ENCODE data around the gene KPRP. TPM values are rescaled to one million over a fixed set of nuclear protein-coding genes. Genes with fewer than 3 reads are reported as not detected.

KPRP gene
- total RNA-seq, 1 donor from 2014 or later, result not detected

- TF ChIP-seq CTCF (IDR thresholded peaks at IDR 0.05; ENCODE audit: insufficient read depth, low read length, poor library complexity, severe bottlenecking), result no peak
- no peak overlapping the region for H3K4me3 ChIP-seq (ENCODE audit: low read depth, low read length)
- no peaks in the 10 kb centered on the region for H3K27me3 ChIP-seq (ENCODE audit: control insufficient read depth, insufficient read depth, low read length)
- DNase-seq (ENCODE audit: low read depth), result no peak
- H3K36me3 ChIP-seq (ENCODE audit: control insufficient read depth, insufficient read depth, low read length), result no peaks in the 10 kb centered on the region
Measured at GRCh38 chr1:152737997-152738396, 19.8 kb upstream of the KPRP start.

GRCh38 chr1:152739841-152740240 is 18.0 kb upstream of the KPRP start:
- H3K36me3 ChIP-seq (ENCODE audit: control insufficient read depth, insufficient read depth, low read length), result no peaks in the 10 kb centered on the region
- no peaks in the 10 kb centered on the region for H3K27me3 ChIP-seq (ENCODE audit: control insufficient read depth, insufficient read depth, low read length)
- TF ChIP-seq CTCF (IDR thresholded peaks at IDR 0.05; ENCODE audit: insufficient read depth, low read length, poor library complexity, severe bottlenecking), result no peak
- no peak overlapping the region for H3K4me3 ChIP-seq (ENCODE audit: low read depth, low read length)
- no peak for DNase-seq (ENCODE audit: low read depth)

- no peak for DNase-seq (ENCODE audit: low read depth)
- TF ChIP-seq CTCF (IDR thresholded peaks at IDR 0.05; ENCODE audit: insufficient read depth, low read length, poor library complexity, severe bottlenecking), result no peak
- Histone ChIP-seq H3K4me3 (ENCODE audit: low read depth, low read length) (no peak overlapping the region), H3K27me3 (ENCODE audit: control insufficient read depth, insufficient read depth, low read length) (peaks cover 2% of the 10 kb centered on the region), H3K36me3 (ENCODE audit: control insufficient read depth, insufficient read depth, low read length) (no peaks in the 10 kb centered on the region)
Measured at GRCh38 chr1:152741656-152742055, 16.2 kb upstream of the KPRP start.

- no peak for DNase-seq (ENCODE audit: low read depth)
- Histone ChIP-seq H3K27me3 (ENCODE audit: control insufficient read depth, insufficient read depth, low read length) (peaks cover 2% of the 10 kb centered on the region), H3K36me3 (ENCODE audit: control insufficient read depth, insufficient read depth, low read length) (no peaks in the 10 kb centered on the region), H3K4me3 (ENCODE audit: low read depth, low read length) (no peak overlapping the region)
- TF ChIP-seq CTCF (IDR thresholded peaks at IDR 0.05; ENCODE audit: insufficient read depth, low read length, poor library complexity, severe bottlenecking), result no peak
Measured at GRCh38 chr1:152743371-152744145, 14.3 kb upstream of the KPRP start.

- TF ChIP-seq CTCF (IDR thresholded peaks at IDR 0.05; ENCODE audit: insufficient read depth, low read length, poor library complexity, severe bottlenecking), result no peak
- Histone ChIP-seq H3K4me3 (ENCODE audit: low read depth, low read length) (no peak overlapping the region), H3K27me3 (ENCODE audit: control insufficient read depth, insufficient read depth, low read length) (peaks cover 2% of the 10 kb centered on the region), H3K36me3 (ENCODE audit: control insufficient read depth, insufficient read depth, low read length) (no peaks in the 10 kb centered on the region)
- no peak for DNase-seq (ENCODE audit: low read depth)
Measured at GRCh38 chr1:152745289-152745704, 12.5 kb upstream of the KPRP start.
